Activated naive CD4-positive, alpha-beta T cell treated with anti-CD3 and anti-CD28 coated beads, Interleukin-2, amount 50 U/mL, for 24 hours (primary cell): ENCODE measurements around the gene ZNF816.
"Not testable (repeated sequence)": the region's sequence is repeated elsewhere in the genome, so short reads cannot be mapped to it uniquely, and the experiment has no call there.

Experiments
- H3K27ac Mint-ChIP-seq: one replicate; pipeline ENCODE4 v1.8.0; 2021; ENCODE audit warnings: mild to moderate bottlenecking, mixed read lengths
- H3K27me3 Mint-ChIP-seq: one replicate; pipeline ENCODE4 v1.8.0; 2021; ENCODE audit warnings: mixed read lengths
- H3K36me3 Mint-ChIP-seq: one replicate; pipeline ENCODE4 v1.8.0; 2021; ENCODE audit warnings: mixed read lengths
- H3K4me1 Mint-ChIP-seq: one replicate; pipeline ENCODE4 v1.8.0; 2021; ENCODE audit warnings: mixed read lengths
- H3K4me3 Mint-ChIP-seq: one replicate; pipeline ENCODE4 v1.8.0; 2021; ENCODE audit warnings: mild to moderate bottlenecking, mixed read lengths
- H3K9me3 Mint-ChIP-seq: one replicate; pipeline ENCODE4 v1.8.0; 2021; ENCODE audit warnings: mixed read lengths

The ZNF816 gene

GRCh38 chr19:52922841-52923777, 39.6 kb downstream of the ZNF816 start, which contains the start of gene ZNF888:
TSS of gene ZNF888 (minus strand) at chr19:52923428. CDS start at chr19:52917873, 5,555 bp downstream.
- H3K36me3 Mint-ChIP-seq, result peaks cover 12% of the 10 kb centered on the region
- H3K27me3 Mint-ChIP-seq, result peaks cover 3% of the 10 kb centered on the region
- peak within 1 kb of the TSS; percentile 87 for H3K4me3 Mint-ChIP-seq
- H3K27ac Mint-ChIP-seq, result peak within 1 kb of the TSS; percentile 53
- peaks cover 17% of the 10 kb centered on the region for H3K4me1 Mint-ChIP-seq
- H3K9me3 Mint-ChIP-seq, result no peaks in the 10 kb centered on the region

GRCh38 chr19:52917531-52917930, 45.1 kb downstream of the ZNF816 start:
- peaks cover 5% of the 10 kb centered on the region for H3K9me3 Mint-ChIP-seq
- peaks cover 1% of the 10 kb centered on the region for H3K27me3 Mint-ChIP-seq
- H3K4me1 Mint-ChIP-seq, result peaks cover 5% of the 10 kb centered on the region
- no peak overlapping the region for H3K27ac Mint-ChIP-seq
- H3K4me3 Mint-ChIP-seq, result no peak overlapping the region
- peaks cover 33% of the 10 kb centered on the region for H3K36me3 Mint-ChIP-seq

GRCh38 chr19:52910648-52911047, 52.0 kb downstream of the ZNF816 start:
- H3K27ac Mint-ChIP-seq, result no peak overlapping the region
- no peaks in the 10 kb centered on the region for H3K27me3 Mint-ChIP-seq
- no peak overlapping the region for H3K4me3 Mint-ChIP-seq
- peaks cover 46% of the 10 kb centered on the region for H3K36me3 Mint-ChIP-seq
- H3K9me3 Mint-ChIP-seq, result peaks cover 28% of the 10 kb centered on the region
- H3K4me1 Mint-ChIP-seq, result no peaks in the 10 kb centered on the region

GRCh38 chr19:52904052-52904780, 58.5 kb downstream of the ZNF816 start:
- not testable (repeated sequence) for H3K27ac Mint-ChIP-seq, H3K4me3 Mint-ChIP-seq, H3K27me3 Mint-ChIP-seq, H3K4me1 Mint-ChIP-seq
- Mint-ChIP-seq H3K36me3 (peaks cover 28% of the 10 kb centered on the region), H3K9me3 (peaks cover 27% of the 10 kb centered on the region)

- Mint-ChIP-seq H3K27me3 (no peaks in the 10 kb centered on the region), H3K27ac (no peak overlapping the region)
These were observed 60.8 kb downstream of the ZNF816 start for GRCh38 chr19:52901842-52902241.

More at GRCh38 chr19:52901842-52902241, 60.8 kb downstream of the ZNF816 start:
- Mint-ChIP-seq H3K9me3 (peaks cover 25% of the 10 kb centered on the region), H3K36me3 (peaks cover 22% of the 10 kb centered on the region), H3K4me1 (peaks cover 7% of the 10 kb centered on the region), H3K4me3 (no peak overlapping the region)
